GM21526 (cell line): ENCODE data around the gene TSACC.

ENCODE experiments used
- ATAC-seq: cut with Tn5 transposase; IDR thresholded peaks from one replicate; pipeline ENCODE4 v1.9.1; 2021; ENCODE audit warnings: moderate library complexity; ENCODE audit not compliant: unreplicated experiment, low FRiP score

The TSACC gene

GRCh38 chr1:156391366-156391677, 53.0 kb downstream of the TSACC start:
- ATAC-seq, result no peak

GRCh38 chr1:156391701-156392100, 53.4 kb downstream of the TSACC start:
- ATAC-seq, result no peak

- no peak for ATAC-seq
Observed at GRCh38 chr1:156392452-156392853, 54.1 kb downstream of the TSACC start.

GRCh38 chr1:156393095-156393494, 54.8 kb downstream of the TSACC start:
- ATAC-seq, result no peak

GRCh38 chr1:156394082-156394481, 55.8 kb downstream of the TSACC start:
- ATAC-seq, result no peak

- no peak for ATAC-seq
Observed at GRCh38 chr1:156394835-156395461, 56.6 kb downstream of the TSACC start.
